Lung (tissue), 12 donors: ENCODE results near the gene TBCK. TPM values are rescaled to one million over a fixed set of nuclear protein-coding genes. Genes with fewer than 3 reads are reported as not detected.
"Not testable (repeated sequence)": the region's sequence is repeated elsewhere in the genome, so short reads cannot be mapped to it uniquely, and the experiment has no call there.

Source experiments
- ATAC-seq: fragments of 200-7000 bp; cut with Tn5 transposase; one replicate; pipeline ENCODE4 v1.9.1; 2020; ENCODE audit warnings: moderate number of reproducible peaks; ENCODE audit not compliant: insufficient read depth, low FRiP score
- DNase-seq, 3 donors: peaks; one replicate each; pipeline ENCODE4 v3.0.0-alpha.2; 2013 to 2017
- H3K27ac ChIP-seq, 2 donors: one replicate each; pipeline ENCODE4 v1.5.1; 2013; ENCODE audit warnings: mild to moderate bottlenecking in 2 of 2, moderate library complexity in 2 of 2, control low read depth in 1 of 2, inconsistent platforms in 1 of 2, low read depth in 1 of 2, low read length in 1 of 2
- H3K27me3 ChIP-seq, 3 donors: one replicate each; pipeline ENCODE4 v1.5.1; 2013; ENCODE audit warnings: low read length in 2 of 3; ENCODE audit not compliant: control insufficient read depth in 3 of 3, insufficient read depth in 3 of 3
- H3K36me3 ChIP-seq, 4 donors: one replicate each; pipeline ENCODE4 v1.5.1; 2013; ENCODE audit warnings: low read length in 4 of 4, mild to moderate bottlenecking in 1 of 4, moderate library complexity in 1 of 4; ENCODE audit not compliant: control insufficient read depth in 4 of 4, insufficient read depth in 4 of 4
- H3K4me1 ChIP-seq, 5 donors: one replicate each; pipeline ENCODE4 v1.5.1; 2013; ENCODE audit warnings: low read length in 5 of 5, mild to moderate bottlenecking in 2 of 5, moderate library complexity in 1 of 5; ENCODE audit not compliant: control insufficient read depth in 5 of 5, insufficient read depth in 5 of 5
- H3K4me3 ChIP-seq: one replicate; pipeline ENCODE4 v1.5.1; 2013; ENCODE audit warnings: mild to moderate bottlenecking, control low read depth, moderate library complexity
- H3K9ac ChIP-seq, 2 donors: one replicate each; pipeline ENCODE4 v1.5.1; 2013; ENCODE audit warnings: low read length in 2 of 2, control low read depth in 1 of 2; ENCODE audit not compliant: insufficient read depth in 1 of 2
- H3K9me3 ChIP-seq, 4 donors: one replicate each; pipeline ENCODE4 v1.5.1; 2013; ENCODE audit warnings: low read length in 3 of 4, mild to moderate bottlenecking in 1 of 4, moderate library complexity in 1 of 4; ENCODE audit not compliant: control insufficient read depth in 4 of 4, insufficient read depth in 3 of 4
- WGBS, 2 donors: extraction: QIAGEN DNeasy Blood & Tissue Kit; methylation state at CpG; one replicate each; pipeline ENCODE4 v1.1.7; 2013; 5-methylcytosine and 5-hydroxymethylcytosine counted together
- polyA plus RNA-seq, 2 donors: library from polyadenylated mRNA; stranded (reverse); fragments of 200-250 nt; gene quantifications; one replicate each; pipeline ENCODE4 v1.2.1, GENCODE V29; 2013
- total RNA-seq, 2 donors: library from RNA; depleted of rRNA in 1 of 2; stranded (reverse); fragments of >200 nt in 1 of 2; gene quantifications; one replicate each; pipeline ENCODE4 v1.2.1, GENCODE V29; 2014 to 2021
- TF ChIP-seq, protein P1 (sequence below): IDR thresholded peaks from 2 replicates; pipeline ENCODE4 v1.5.1; 2012; ENCODE audit warnings: mild to moderate bottlenecking; ENCODE audit errors: control extremely low read depth, extremely low read depth
- donor health status: control.
- donor health status: control.
- donor health status: Bipolar disorder and iron deficiency.
- donor health status: healthy.
- donor health status: DM: yes; HTN: yes; CAD: no.

Gene TBCK
- total and polyA plus RNA-seq, 4 donors, result 6.7 to 71.2 (median 18.6) TPM

DNA sequence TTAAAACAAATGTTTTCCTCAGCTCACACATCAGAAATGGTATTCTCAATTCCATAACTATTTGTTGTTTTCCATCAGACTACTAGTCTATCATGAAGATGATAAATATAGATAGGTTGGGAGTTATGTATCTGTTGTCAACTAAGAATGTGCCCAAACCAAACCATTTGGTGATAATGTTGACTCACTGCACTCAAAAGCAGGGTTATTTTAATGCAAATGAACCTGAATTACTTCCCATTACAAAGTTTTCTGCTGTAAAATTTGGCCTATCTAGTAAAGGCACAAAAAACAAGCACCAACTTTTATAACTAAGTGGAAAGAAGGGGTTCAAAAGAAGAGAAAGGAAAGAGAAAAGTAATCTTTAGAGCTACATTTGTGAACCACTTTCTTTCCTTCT is 93.5 kb downstream of the TBCK start:
- no peak for DNase-seq
- Histone ChIP-seq H3K27me3 (no peaks in the 10 kb centered on the region), H3K36me3 (peaks cover 0 to 6% (median 2%) of the 10 kb centered on the region in 4 donors), H3K27ac (no peak overlapping the region), H3K4me3 (no peak overlapping the region), H3K9ac (no peak overlapping the region), H3K4me1 (no peaks in the 10 kb centered on the region), H3K9me3 (no peaks in the 10 kb centered on the region)
- TF ChIP-seq, protein P1, sequence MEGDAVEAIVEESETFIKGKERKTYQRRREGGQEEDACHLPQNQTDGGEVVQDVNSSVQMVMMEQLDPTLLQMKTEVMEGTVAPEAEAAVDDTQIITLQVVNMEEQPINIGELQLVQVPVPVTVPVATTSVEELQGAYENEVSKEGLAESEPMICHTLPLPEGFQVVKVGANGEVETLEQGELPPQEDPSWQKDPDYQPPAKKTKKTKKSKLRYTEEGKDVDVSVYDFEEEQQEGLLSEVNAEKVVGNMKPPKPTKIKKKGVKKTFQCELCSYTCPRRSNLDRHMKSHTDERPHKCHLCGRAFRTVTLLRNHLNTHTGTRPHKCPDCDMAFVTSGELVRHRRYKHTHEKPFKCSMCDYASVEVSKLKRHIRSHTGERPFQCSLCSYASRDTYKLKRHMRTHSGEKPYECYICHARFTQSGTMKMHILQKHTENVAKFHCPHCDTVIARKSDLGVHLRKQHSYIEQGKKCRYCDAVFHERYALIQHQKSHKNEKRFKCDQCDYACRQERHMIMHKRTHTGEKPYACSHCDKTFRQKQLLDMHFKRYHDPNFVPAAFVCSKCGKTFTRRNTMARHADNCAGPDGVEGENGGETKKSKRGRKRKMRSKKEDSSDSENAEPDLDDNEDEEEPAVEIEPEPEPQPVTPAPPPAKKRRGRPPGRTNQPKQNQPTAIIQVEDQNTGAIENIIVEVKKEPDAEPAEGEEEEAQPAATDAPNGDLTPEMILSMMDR, result no peak
- ATAC-seq, result no peak

- ATAC-seq, H3K9me3 ChIP-seq, H3K4me1 ChIP-seq, H3K27me3 ChIP-seq, DNase-seq, H3K4me3 ChIP-seq, H3K36me3 ChIP-seq, H3K27ac ChIP-seq, H3K9ac ChIP-seq: not testable (repeated sequence)
- 96 to 98% methylated on average over 23 of the region's 23 CpGs for WGBS, 2 donors
Observed at GRCh38 chr4:106213291-106213690, 102.7 kb downstream of the TBCK start.

GRCh38 chr4:106210021-106210420 is 106.0 kb downstream of the TBCK start:
- Histone ChIP-seq H3K9ac (no peak overlapping the region), H3K27ac (no peak overlapping the region), H3K9me3 (no peaks in the 10 kb centered on the region), H3K27me3 (no peaks in the 10 kb centered on the region), H3K4me3 (no peak overlapping the region), H3K4me1 (peaks cover 0 to 4% (median 0%) of the 10 kb centered on the region in 5 donors), H3K36me3 (peaks cover 0 to 7% (median 6%) of the 10 kb centered on the region in 4 donors)
- DNase-seq (no peak), ATAC-seq (no peak)
- TF ChIP-seq, protein P1, result no peak

DNA sequence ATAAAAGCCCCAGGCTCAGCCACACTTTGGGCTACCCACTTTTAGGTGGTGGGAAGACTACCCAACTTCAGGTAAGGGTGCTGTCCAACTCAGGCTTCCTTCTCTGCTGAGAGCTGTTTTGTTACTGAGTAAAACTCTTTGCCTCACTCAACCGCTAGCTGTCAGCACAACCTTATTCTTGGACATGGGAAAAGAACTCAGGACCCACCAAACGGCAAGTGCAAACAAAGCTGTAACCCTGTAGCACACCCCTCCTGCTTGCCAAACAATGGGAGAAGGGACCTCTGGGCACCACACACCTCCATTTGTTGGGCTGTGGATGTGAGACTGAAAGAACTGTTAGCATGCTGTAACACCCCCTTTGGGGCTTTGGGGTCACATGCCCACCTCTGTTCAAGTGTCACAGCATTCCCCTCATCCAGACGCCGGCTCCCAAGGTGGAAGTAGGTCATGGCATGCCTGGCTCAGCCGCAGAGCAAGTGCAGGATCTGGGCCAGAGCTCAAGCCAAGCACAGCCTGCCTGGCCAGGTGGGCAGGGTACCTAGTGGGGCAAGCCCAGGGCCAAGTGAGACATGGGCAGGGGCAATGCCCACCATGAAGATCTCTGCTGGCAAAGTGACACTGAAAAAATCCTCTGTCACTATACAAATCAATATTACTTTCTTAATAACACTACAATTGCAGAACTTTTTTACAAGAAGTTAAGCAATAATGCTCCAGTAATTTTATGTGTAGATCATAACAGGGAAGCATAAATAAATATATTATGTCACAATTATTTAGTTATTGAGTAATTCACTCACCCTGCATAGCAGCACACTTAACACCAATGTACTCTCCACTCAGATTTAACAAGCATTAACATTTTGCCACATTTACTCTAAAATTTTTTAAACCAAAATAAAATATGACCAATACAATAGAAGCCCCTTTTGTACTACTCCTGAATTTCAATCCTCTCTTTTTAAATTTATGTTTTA is 107.2 kb downstream of the TBCK start:
- Histone ChIP-seq H3K36me3 (peaks cover 0 to 7% (median 6%) of the 10 kb centered on the region in 4 donors), H3K27ac (no peak overlapping the region), H3K27me3 (no peaks in the 10 kb centered on the region), H3K9ac (no peak overlapping the region), H3K4me3 (no peak overlapping the region), H3K9me3 (no peaks in the 10 kb centered on the region), H3K4me1 (peaks cover 0 to 4% (median 0%) of the 10 kb centered on the region in 5 donors)
- ATAC-seq (no peak), DNase-seq (no peak)
- TF ChIP-seq, protein P1, result no peak
- WGBS, 2 donors, result 87 to 95% methylated on average over 5 of the region's 5 CpGs
